KOPT-K1 (cell line): ENCODE results near the gene SLC36A3.

Experiments used
- H3K27ac ChIP-seq: fragments of 200-600 bp; sonication (generic); 2 replicates; pipeline ENCODE4 v1.5.1; 2016; ENCODE audit warnings: antibody characterized with exemption, mild to moderate bottlenecking, low read depth, low read length; ENCODE audit not compliant: poor library complexity, severe bottlenecking
- H3K36me3 ChIP-seq: fragments of 200-600 bp; sonication (generic); 2 replicates; pipeline ENCODE4 v1.5.1; 2017; ENCODE audit warnings: antibody characterized with exemption, mild to moderate bottlenecking, low read length, moderate library complexity; ENCODE audit not compliant: insufficient read depth
- H3K9me3 ChIP-seq: fragments of 200-600 bp; sonication (generic); 2 replicates; pipeline ENCODE4 v1.5.1; 2017; ENCODE audit warnings: antibody characterized with exemption, low read length, mild to moderate bottlenecking; ENCODE audit not compliant: insufficient read depth, poor library complexity, severe bottlenecking

SLC36A3 gene

GRCh38 chr5:151227918-151228447 is 75.6 kb downstream of the SLC36A3 start:
- peaks cover 19% of the 10 kb centered on the region for H3K36me3 ChIP-seq
- no peaks in the 10 kb centered on the region for H3K9me3 ChIP-seq
- no peak overlapping the region for H3K27ac ChIP-seq
